Epithelial cell of esophagus (primary cell): ENCODE results near the gene ALG1.
"Not testable (repeated sequence)": the region's sequence is repeated elsewhere in the genome, so short reads cannot be mapped to it uniquely, and the experiment has no call there.

ENCODE experiments used
- DNase-seq: peaks from one replicate; pipeline ENCODE4 v3.0.0; 2010; ENCODE audit warnings: low read depth
- H3K4me3 ChIP-seq: 2 replicates; pipeline ENCODE4 v1.5.1; 2011; ENCODE audit warnings: mild to moderate bottlenecking, low read length, control low read depth
- TF ChIP-seq, protein P1 (sequence below): IDR thresholded peaks from 2 replicates; pipeline ENCODE4 v1.5.1; 2011; ENCODE audit warnings: low read depth, mild to moderate bottlenecking, low read length, control low read depth, inconsistent platforms; ENCODE audit not compliant: insufficient read depth; ENCODE audit errors: missing control alignments

Gene ALG1

DNA sequence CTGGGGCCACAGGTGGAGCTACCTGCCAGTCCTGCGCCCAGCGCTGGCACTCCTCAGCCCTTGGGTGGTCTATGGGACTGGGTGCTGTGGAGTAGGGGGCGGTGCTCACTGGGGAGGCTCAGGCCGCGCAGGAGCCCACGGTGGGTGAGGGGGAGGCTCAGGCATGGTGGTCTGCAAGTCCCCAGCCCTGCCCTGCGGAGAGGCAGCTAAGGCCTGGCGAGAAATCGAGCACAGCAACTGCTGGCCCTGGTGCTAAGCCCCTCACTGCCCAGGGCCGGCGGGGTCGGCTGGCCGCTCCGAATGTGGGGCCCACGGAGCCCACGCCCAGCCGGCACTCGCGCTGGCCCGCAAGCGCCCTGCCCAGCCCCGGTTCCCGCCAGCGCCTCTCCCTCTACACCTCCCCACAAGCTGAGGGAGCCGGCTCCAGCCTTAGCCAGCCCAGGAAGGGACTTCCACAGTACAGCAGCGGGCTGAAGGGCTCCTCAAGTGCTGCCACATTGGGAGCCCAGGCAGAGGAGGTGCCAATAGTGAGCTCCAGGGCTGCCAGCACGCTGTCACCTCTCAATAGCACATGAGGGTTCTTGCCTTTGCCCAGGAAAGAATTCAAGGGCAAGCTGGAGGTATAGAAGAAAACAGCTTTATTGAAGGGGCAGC lies 37.0 kb downstream of the ALG1 start:
- H3K4me3 ChIP-seq: no peak overlapping the region
- TF ChIP-seq, protein P1, sequence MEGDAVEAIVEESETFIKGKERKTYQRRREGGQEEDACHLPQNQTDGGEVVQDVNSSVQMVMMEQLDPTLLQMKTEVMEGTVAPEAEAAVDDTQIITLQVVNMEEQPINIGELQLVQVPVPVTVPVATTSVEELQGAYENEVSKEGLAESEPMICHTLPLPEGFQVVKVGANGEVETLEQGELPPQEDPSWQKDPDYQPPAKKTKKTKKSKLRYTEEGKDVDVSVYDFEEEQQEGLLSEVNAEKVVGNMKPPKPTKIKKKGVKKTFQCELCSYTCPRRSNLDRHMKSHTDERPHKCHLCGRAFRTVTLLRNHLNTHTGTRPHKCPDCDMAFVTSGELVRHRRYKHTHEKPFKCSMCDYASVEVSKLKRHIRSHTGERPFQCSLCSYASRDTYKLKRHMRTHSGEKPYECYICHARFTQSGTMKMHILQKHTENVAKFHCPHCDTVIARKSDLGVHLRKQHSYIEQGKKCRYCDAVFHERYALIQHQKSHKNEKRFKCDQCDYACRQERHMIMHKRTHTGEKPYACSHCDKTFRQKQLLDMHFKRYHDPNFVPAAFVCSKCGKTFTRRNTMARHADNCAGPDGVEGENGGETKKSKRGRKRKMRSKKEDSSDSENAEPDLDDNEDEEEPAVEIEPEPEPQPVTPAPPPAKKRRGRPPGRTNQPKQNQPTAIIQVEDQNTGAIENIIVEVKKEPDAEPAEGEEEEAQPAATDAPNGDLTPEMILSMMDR: no peak
- no peak for DNase-seq

DNA sequence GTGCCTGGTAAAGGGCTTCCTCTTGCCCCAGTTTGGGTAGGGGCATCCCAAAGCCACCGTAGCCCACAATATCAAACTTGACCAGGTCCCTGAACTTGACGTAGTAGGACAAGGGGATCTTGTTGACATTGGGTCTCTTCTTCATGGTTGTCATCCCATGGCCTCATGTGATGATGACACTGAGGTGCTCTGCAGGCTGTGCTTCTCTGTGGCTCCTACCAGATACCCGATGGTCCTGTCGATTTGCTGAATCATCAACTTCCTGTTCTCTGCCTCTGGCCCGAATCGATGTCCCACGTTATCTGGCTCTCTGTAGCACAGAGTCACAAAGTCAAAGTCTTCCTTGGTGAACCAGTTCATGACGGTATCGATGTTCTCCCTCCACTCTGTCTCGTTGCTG lies 39.3 kb downstream of the ALG1 start:
- H3K4me3 ChIP-seq, DNase-seq: not testable (repeated sequence)

DNA sequence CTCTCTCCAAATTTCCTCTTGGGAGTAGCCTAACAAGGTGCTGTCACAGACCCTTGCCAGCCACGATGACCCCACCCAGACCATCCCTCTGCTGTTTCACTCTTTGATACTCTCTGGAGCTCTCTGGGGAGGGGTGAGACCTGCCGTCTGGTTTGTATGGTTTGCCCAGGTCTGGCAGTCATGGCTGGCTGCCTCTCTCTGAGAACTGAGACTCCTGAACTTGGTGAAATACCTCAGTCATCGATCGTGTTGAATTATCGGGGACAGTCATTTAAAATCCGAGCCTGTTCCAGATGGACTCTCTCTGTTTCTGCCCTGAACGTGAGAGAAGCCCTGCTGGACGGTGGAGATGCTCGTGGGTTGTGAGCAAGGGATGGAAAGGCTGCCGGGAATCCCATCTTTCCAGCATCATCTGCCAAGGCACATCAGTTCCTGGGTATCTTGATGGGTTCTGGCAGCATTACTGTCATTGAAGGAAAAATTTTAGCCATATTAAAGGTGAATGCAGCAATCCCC lies 45.2 kb downstream of the ALG1 start:
- H3K4me3 ChIP-seq, DNase-seq: not testable (repeated sequence)

DNA sequence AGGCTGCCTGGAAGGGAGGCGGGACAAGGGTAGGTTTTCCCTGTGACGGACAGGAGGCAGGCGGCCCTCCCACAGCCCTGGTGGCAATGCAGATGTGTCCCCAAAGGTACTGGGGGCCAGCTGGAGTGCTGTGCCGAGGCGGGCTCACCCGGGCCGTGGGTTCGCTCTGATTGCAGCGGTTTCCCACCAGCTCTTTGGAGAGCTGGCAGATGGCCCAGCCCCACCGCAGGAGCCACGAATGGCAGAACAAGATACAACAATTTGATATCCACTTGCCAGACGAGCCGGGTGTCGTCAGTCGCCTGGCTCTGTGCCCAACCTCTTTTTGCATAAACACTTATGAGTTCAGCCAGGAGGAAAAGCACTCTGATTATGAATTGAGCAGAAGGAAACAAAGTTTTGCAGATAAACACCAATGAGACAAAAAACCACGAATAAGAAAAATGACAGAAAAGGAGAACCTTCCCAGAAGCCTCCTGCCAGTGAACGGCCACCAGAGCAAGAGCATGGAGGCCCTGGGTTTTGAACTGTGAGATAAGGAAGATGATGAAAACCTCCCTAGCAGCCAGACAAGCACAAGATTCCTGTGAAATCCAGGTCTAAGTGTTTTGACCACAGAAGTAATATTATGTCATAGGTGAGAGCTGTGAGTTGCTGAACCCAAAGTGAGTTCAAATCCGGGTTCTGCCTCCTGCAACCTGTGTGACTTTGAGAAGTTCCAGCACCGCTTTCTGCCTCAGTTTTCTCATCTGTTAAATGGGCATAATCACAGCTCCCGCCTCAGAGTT lies 45.9 kb downstream of the ALG1 start:
- not testable (repeated sequence) for H3K4me3 ChIP-seq
- peak; percentile 3 for DNase-seq

DNA sequence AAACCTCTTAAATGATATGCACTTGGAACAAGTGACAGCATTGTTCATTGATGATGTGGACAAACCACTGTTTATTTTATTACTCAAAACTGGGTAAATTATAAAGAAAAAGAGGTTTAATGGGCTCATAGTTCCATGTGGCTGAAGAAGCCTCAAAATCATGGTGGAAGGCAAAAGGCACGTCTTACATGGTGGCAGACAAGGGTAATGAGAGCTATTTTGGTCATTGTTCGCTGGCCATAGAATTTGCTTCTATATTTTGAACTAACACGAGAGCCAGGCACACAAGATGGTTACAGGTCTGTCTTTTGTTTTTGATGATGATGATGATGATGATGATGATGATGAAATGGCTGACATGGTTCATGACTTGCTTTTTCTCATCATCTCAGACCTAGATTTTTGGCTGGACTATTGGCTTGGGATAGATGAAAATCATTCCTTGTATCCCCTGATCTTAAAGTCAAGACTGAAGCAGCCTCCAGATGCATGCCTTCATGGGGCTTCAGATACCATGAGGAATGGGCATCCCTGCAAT lies 59.9 kb downstream of the ALG1 start:
- not testable (repeated sequence) for DNase-seq, H3K4me3 ChIP-seq

DNA sequence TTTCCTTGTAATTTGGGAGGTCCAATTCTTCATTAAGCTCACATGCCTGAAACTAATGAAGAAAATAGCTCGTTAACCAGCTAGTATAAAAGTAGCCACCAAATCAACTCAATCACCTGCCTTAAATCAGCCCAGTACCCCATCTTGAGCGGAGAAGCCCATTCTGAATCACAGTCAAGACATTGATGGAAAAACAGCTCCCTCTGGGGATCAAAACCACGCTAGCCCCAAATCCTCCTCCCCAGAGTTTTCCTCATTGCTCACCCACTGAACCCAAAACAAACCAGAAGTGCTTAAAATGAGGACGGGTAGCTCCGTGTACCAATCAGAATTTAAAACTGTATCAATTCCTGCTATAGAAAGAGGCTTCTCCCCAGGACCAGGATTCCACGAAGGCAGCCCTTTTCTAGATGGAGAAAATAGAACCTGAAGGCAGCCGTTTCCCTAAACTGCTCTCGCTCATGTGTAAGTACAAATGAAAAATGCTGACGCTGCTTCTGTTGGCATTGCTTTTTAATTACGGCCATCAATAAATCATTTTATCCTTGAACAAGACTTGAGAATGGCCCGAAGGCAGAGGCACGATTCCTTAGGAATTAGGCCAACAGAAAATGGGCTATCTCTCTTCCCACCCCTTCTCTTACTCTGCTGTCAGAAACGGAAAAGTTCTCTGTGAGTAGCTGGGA lies 61.4 kb downstream of the ALG1 start:
- H3K4me3 ChIP-seq, DNase-seq: not testable (repeated sequence)

DNA sequence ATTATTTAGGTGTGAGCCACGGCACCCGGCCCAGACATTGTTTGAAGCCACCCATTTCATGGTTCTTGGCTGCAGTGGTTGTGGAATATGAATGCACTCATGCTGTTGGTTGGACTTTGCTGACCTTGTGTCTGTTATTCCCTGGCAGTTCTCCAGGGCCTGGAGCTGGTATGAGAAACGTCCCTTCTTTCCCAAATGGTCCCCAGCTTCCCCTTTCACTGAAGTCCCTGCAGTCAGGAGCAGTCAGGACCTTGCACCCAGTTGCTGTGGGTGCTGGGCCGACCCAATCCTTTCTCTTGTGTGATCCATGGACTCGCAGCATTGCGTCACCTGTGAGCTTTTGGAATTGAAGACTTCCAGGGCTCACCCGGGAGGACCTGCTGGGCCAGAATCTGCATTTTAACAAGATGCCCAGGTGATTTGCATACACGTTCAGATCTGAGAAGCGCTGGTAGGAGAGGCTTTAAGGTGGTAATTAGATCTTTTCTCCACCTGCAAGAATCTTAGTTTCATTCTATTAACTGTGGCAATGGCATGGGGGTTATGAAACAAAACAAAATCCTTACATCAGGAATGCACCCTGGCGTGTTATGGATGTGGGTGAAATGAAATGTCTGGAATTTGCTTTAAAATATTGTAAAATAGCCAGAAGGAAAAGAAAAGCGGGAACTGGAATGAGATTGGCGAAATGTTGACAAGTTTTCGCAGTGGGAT lies 63.3 kb downstream of the ALG1 start:
- not testable (repeated sequence) for H3K4me3 ChIP-seq

More for the DNA sequence above, 63.3 kb downstream of the ALG1 start:
- DNase-seq: not testable (repeated sequence)
